Fibroblast of skin of right biceps (primary cell): ENCODE measurements around the gene VWA3B.
"Not testable (repeated sequence)": the region's sequence is repeated elsewhere in the genome, so short reads cannot be mapped to it uniquely, and the experiment has no call there.

Experiments used
- DNase-seq: peaks from one replicate; pipeline ENCODE4 v3.0.0-alpha.2; 2013

Gene VWA3B, protein sequence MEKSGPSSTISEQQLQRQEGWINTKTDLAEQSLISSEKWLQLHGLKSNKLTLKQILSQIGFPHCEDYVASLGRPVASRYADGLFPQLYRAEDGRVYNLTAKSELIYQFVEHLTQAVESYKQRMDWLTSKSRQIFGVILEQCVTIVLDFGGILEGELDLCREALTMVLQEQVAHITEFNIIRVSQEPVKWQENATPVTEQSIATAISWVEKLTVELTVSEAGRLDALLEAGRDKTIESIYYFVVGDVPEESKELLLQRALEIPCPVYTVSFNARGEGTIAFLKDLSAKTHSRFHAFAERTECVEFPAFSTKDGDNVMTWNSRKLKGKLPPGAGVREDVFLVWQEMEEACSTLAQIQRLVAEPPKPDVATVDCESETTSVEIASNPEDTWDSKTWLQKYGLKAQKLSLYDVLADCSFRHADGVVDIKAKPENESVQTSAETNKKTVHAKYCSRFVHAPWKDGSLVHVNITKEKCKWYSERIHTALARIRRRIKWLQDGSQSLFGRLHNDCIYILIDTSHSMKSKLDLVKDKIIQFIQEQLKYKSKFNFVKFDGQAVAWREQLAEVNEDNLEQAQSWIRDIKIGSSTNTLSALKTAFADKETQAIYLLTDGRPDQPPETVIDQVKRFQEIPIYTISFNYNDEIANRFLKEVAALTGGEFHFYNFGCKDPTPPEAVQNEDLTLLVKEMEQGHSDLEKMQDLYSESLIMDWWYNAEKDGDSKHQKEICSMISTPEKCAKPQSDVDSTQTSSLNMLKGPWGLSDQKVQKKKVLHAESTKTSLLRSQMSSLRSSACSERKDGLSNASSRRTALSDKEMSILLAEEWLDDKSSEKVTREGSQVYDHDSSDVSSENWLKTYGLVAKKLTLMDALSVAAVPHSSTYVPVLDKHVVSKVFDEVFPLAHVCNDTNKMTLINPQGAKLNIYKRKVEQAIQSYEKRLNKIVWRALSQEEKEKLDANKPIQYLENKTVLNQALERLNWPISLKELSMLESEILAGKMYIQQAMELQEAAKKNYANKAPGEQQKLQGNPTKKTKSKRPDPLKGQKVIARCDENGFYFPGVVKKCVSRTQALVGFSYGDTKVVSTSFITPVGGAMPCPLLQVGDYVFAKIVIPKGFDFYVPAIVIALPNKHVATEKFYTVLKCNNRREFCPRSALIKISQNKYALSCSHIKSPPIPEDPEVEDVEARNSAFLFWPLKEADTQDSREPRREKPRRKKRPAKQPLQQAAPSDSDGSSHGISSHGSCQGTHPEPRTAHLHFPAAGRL (N-terminal part only)

DNA sequence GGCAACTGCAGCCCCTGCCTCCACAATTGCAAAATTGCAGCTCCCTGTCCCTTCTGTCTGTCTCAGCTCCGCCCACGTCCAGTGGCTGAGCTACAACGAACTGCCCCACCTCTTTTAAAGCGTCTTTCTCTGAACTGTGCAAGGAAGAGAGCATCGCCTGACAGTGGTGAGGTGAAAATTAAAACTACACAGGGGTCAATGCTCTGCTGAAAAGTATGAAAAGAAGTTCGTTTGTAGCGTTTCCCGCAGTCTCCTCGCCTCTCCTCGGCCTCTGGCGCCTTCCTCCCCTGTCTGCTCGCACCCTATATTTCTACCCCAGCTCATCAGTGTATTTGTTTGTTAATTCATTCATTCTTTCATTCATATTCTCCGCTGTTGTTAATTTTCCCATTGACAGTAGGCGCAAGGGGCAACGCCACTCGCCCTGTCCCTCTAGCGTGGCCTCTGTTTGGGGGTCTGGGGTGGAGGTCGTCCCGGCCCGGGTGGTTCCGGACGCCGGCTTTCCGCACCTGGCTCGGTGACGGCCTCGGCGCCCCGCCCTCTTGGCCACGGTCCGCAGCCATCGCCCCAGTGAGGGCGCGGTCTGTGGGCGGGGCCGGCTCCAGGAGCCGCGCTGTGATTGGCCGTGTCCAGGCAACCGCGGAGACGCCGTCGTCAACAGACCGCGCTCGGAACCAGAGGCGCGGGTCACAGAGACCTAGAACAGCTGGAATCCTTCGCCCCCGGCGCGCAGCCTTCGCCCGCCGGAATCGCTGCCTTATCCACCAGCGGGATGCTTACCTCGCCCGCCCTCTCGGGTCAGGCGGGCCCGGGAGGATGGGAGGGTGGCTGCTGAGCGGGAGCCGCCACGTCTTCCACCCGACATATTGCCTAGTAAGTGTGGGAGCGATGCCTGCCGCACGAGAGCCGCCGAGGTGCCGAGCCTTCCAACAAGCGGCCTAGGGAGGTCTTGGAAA is at the start of gene VWA3B:
Gene VWA3B (plus strand): TSS at position 677 of the 956 bp plus-strand sequence. CDS start 5,926 bp downstream, outside the sequence.
- peak; percentile 40 for DNase-seq

DNA sequence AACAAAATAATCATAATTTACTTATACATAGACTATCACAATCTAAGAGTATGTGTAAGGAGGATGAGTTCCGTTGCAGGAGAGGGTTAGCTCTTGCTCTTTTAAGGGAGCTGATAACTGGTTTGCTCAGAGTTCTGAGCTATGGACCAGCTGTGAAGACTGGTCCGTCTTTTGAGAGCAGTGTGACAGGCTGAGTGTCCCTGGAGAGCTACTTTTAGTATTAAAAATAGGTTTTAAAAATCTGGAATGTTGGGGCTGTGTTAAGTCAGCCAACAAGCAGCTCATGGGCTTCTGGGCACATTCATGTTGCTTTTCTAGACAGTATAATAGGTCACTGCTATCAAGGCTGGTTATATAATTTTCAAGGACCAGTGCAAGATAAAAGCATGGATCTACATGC is 49.8 kb upstream of the VWA3B start:
- DNase-seq = no peak

DNA sequence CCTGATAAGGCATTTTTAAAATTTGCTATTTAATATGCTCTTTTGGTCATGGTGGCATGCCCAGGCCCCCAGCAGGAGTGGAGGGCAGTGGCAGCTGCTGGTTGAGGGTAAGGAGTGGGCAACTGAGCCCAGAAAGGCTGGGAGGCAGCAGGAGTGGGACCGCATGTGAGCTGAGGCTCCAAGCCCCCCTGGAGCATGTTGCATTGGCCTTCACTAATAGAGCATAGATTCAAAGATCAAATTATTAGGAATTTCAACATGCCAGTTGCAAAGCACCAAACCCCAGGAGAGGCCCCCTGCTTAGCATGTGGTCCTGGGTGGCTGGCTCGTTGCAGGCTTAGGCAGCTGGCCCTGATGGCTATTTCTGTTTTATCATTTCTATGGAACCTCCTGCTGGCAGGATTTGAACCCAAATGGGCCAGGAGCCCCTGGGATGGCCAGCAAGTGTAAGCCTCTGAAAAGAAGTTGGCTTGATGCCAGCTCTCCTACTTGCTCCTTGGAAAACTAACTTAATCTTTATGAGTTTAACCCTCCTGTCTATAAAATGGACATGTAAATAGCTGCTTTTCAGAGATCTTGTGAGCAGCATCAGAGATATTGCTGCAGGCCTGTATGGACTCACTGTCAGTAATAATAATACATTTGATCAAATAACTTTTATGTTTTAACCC is 49.2 kb upstream of the VWA3B start:
- no peak for DNase-seq

DNA sequence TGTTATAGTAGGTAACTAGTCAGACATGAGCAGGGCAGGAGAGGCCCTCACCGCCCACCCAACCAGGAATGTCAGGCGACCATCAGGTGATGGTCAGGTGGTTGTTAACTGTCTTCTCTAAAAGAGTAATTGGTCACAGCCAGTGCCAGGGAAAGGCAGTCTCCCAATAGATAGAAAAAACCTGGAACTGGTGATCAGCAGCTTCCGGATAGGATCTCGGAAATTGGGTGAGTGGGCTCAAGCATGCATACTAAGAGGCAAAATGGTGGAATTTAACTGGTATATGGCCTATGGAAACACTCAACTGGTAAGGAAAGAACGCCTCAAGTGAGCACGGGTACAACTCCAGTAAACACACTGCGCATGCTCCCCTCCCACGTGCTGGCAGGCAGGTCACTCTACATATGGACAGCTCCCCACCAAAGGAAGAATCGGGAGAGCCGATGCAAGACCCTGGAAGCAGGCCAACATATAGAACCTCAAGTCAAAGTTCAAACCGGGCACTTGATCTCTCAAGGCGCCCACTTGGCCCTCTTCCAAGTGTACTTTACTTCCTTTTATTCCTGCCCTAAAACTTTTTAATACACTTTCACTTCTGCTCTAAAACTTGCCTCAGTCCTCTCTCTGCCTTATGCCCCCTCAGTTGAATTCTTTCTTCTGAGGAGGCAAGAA is 47.7 kb upstream of the VWA3B start:
- no peak for DNase-seq

DNA sequence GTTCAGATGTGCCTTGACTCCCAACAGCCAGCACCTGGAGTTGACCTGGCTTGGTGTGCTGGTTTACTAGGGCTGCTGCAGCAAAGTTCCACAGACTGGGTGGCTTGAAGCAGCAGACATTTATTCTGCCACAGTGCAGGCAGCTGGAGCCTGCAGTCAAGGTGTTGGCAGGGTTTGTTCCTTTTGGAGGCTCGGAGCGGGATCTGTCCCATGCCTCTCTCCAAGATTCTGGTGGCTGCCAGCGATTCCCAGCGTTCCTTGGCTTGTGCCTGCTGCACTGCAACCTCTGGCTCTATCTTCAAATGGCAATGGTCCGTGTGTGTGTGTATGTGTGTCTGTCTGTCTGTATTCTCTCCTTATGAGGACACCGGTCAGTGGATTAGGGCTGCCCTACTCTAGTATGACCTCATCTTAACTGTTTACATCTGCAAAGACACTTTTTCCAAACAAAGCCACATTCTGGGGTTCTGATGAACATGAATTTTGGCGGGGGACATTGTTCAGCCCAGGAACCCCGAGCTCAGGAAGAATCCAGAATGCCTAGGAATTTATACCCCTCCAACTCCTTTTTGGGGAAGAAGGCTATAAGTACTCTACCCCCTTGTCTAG is 46.5 kb upstream of the VWA3B start:
- DNase-seq = no peak

DNA sequence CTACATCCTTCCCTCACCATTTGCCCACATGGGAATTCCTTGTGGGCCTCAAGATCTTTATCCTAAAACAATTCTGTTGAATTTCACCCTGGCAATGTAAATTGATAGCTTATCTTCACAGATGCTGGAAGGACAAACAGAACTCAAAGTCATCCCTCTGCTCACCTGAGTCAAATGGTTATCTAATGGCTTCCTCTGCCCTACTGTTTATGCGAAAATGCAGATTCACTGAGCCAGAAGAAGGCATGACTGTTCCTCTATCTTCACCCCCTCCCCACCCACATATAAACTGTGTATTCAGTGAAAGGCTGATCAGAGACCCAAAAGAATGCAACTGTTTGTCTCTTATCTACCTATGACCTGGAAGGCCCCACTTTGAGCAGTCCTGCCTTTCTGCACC is 43.9 kb upstream of the VWA3B start:
- DNase-seq = no peak

DNA sequence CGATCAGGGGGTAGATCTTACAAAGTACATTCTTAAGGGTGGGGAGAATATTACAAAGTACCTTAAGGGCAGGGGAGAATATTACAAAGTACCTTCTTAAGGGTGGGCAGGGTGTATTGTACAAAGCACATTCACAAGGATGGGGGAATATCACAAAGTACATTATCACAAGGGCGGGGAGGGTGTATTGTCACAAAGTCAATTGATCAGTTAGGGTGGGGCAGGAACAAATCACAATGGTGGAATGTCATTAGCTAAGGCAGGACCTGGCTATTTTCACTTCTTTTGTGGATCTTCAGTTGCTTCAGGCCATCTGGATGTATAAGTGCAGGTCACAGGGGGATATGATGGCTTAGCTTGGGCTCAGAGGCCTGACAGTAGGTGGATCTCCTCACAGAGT is 42.2 kb upstream of the VWA3B start:
- DNase-seq = not testable (repeated sequence)

DNA sequence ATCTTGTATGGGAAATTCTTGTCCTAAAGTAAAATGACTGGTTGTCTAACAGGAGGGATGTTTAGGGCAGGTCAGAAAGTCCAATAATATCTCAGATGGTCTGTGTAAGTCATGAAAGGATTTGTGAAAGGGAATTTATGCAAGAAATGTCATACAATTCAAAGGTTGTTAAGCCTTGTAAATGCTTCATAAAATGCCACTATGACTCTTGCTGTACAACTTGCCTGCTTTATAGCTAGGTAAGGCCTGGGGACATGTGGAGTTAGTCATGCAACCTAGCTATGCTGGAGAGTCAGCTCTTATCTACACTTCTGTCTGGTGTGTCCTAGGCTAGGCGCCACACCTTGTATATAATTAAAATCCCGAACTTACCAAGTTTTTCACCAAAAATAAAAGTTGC is 36.9 kb upstream of the VWA3B start:
- no peak for DNase-seq

DNA sequence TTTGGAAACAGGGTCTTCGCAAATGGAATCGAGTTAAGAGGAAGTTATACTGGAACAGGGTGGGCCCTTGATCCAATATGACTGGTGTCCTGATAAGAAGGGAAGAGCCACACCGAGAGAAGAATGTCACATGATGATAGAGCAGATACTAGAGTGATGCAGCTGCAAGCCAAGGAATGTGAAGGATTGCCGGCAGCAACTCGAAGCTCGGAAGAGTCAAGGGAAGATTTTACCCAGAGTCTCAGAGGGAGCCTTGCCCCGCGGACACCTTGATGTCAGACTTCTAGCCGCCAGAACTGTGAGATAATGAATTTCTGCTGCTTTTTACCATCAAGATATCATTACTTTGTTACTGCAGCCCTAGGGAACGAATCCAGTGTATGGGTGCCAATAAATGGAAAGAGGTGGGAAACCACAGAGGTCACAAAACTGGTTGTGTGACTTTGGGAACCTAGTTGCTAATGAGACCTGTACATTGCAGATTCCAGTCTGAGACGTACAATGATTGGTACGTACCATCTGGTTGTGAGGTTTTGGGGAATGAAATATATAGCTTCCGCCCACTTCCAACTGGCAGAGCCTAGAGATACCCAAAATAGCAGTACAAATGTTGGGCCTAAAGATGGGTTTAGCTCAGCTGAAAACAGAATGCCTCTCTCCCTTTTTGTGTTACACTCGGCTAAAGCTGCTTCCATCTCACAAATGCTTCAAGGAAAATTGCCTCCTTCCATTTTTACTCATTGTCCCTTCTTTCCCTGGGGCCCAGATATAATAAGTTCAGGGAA is 28.6 kb upstream of the VWA3B start:
- no peak for DNase-seq

DNA sequence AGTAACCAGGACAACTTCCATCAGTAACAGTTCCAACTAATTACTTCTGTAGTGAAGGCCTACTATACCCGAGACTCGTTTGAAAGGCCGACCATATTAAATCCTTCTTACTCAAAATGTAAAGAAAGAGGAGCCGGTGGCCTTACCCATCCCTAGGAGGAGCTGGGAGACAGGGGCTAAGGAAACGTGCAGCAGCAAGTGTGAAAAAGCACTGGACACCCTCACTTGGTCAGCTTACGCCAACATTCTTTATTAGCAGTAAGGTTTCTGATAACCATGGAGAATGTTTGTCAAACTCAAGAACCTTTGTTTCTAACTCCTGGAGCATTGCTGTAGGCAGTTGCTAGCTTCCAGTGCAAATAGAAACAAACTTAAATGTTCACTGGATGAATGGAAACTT is 26.7 kb upstream of the VWA3B start:
- DNase-seq = no peak

DNA sequence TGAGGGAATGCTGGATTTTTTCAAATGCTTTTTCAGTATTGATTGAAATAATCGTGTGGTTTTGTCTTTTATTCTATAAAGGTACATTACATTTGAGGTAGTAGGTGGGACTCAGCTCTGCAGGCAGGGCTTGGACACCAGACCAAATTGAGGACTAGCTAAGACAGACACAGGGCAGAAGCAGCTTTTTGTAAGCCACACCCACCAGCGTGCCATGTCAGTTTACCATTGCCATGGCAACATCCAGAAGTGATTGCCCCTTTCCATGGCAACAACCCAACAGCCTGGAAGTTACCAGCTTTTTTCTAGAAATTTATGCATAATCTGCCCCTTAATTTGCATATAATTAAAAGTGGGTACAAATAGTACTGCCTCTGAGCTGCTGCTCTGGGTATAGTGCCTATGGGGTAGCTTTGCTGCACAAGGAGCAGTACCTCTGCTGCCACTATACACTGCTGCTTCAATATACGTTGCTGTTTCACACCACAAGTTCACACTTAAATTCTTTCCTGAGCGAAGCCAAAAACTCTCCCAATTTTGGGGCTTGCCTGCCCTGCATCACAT is 23.6 kb upstream of the VWA3B start:
- DNase-seq = no peak

DNA sequence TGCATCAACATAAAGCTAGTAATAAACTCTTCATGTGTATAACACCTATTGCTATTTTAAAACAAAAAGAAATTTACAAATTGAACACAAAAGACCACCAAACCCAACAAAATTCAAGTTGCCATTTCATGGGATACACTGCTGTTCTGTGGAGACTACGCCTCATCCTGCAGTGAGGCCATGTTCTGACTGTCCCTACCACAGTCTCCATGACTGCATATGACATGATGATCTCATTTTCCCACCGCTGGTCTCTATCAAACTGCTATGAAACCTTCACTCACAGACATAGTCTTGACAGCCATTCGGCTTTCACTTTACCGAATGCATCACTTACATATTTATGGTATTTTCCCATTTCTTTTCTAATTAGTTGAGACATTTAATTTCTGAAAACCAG is 21.2 kb upstream of the VWA3B start:
- no peak for DNase-seq

DNA sequence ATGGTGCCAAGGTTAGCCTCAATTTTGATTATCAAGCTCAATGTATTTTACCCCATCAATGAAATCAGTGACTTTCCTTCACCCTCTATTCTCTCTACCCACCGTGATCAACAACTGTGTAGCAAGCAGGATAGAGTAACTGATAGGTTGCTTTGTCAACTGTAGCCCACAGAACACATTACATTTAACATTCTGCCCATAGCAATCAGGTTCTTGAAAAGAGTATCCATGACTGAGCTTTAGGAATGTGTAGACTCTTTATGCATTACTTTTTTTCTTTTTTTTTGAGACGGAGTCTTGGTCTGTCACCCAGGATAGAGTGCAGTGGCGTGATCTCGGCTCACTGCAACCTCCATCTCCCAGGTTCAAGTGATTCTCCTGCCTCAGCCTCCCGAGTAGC is 19.8 kb upstream of the VWA3B start:
- no peak for DNase-seq

DNA sequence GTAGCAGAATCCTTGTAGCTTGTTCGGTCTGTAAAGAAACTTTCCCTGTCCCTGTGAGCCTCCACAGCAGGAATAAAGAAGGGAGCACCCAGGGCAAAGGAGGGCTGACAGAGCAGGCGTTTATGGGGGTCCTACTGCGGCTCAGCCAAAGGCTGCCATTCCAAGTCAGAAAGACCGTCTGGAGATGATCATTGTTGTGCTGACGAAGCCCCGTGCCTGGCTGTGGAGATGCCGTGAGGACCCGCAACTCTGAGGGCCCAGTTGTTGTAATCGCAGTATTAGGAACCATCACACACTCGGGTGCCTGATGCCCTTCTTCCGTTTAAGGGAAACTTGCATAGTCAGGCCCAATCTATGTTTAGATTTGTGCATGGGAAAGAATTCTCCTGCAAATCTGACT is 16.9 kb upstream of the VWA3B start:
- DNase-seq = no peak

DNA sequence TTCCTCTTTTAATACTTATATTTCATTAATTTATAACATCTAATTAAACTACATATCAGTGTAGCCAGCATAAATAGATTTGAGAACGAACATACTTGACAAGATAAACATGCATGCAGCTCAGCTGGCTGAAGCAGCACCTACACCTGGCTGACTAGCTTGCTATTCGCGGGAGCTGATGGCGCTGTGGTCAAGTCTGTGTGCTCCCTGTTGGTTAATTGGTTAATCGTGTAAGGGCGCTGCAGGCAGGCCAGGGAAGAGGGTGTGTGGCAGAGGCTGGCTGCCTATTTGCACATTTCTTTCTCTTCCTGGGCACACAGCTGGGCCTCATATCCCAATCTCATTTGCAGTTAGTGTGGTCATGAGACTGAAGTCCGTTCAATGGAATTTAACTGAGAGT is 14.5 kb upstream of the VWA3B start:
- no peak for DNase-seq

DNA sequence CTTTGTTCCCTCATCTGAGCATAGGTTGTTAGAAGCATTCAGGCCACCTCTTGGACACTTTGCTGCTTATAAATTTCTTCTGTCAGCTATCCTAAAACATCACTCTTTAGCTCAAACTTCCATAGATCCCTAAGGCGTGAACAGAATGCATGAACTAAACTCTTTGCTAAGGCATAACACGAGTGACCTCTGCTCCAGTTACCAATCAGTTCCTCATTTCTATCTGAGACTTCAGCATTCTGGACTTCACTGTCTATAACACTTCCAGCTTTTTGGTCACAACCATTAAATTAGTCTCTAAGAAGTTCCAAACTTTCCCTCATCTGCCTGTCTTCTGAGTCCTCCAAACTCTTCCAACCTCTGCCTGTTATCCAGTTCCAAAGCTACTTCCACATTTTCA is 8.3 kb upstream of the VWA3B start:
- no peak for DNase-seq

DNA sequence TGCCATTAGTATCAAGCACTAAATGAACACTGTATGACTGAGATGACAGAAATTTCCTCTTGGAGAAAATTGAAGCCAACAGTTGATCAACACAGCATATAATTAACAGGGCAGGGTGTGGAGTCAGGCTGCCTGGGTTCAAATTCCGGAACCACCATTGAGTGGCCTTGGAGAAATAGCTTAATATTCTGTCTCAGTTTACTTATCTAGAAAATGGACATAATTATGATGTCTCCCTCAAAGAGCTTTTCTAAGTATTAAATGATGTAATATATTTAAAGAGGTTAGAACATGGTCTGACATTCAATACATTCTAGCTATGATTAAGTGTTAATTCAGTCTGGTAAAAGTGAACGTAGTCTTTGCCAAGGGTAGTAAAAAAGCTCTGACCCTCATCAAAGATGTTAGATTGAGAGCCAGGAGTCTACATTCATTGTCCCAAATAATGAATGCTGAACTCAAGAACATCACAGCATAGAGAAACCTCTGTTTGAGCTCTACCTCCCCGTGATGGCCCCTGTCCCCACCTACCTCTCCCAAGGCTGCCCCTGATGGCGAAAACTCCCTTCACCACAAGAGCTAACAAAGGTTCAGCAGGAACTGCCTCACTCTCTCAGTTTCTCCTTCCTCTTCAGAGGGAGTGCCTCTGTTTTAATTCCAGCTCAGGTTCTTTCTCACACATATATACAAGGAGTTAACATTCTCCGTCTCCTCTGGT is 2.7 kb upstream of the VWA3B start:
- DNase-seq = no peak

DNA sequence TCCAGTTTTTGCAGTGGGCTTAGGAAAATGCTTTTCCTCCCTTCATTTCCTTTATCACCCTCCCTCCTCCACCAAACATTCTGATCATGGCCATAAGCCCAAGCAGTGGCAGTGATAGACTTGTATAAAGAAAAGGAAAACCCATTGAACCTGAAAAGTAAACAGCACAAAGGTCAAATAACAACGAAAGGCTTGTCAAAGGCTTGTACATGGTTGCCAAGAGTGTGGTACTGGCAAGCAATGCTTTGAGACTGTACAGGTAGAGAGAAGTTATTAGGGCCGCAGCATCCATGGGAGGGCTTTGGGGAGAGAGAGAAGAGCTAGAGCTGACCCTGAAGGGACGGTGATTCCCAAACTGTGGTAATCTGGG is 2.1 kb upstream of the VWA3B start:
- DNase-seq = no peak

DNA sequence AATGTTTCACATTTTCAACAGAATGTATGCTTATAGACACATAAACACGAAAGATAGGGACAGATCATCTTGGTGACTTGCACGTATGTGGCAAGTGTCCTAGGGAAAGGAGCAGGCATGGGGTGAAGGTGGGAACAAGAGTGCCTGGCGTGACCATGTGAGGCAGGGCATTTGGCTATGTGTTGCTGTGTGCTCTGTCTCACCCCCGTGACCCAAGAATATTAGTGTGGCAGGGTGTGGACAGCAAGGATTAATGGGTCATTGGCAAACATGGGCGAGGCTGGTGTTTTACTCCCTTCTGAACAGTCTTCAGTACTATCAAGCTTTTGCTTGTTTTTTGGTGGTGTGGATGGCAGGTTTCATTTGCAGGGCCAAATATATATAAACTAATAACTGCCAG is 1.3 kb upstream of the VWA3B start:
- DNase-seq = no peak
